HCT116 (cell line): ENCODE measurements around the gene ZNF839.

Source experiments
- EZH2 ChIP-seq: fragments of 200-600 bp; sonication (generic); IDR thresholded peaks from 2 replicates; pipeline ENCODE4 v1.6.1; 2017; ENCODE audit warnings: antibody characterized with exemption, mixed run types
- FOSL1 ChIP-seq: IDR thresholded peaks from 2 replicates; pipeline ENCODE4 v1.6.1; 2012; ENCODE audit warnings: low read depth
- JUND ChIP-seq: IDR thresholded peaks from 2 replicates; pipeline ENCODE4 v1.6.1; 2012
- POLR2A ChIP-seq: IDR thresholded peaks from 2 replicates; pipeline ENCODE4 v1.7.0; 2011; ENCODE audit warnings: borderline replicate concordance; ENCODE audit not compliant: insufficient read depth, insufficient read length; ENCODE audit errors: extremely low read depth
- RAD21 ChIP-seq: IDR thresholded peaks from 2 replicates; pipeline ENCODE4 v1.6.1; 2012; ENCODE audit warnings: low read depth, mild to moderate bottlenecking
- YY1 ChIP-seq: IDR thresholded peaks from 2 replicates; pipeline ENCODE4 v1.6.1; 2011; ENCODE audit warnings: low read length, low read depth, moderate library complexity, mild to moderate bottlenecking; ENCODE audit not compliant: insufficient replicate concordance; ENCODE audit errors: extremely low read depth
- TF ChIP-seq, protein P1 (sequence below), 3 experiments: fragments of 200-600 bp in 1 of 3; sonication (generic) in 1 of 3; IDR thresholded peaks in 2 of 3; conservative IDR thresholded peaks in 1 of 3; 2 replicates each; pipeline ENCODE4 v1.5.1; 2012 to 2017; ENCODE audit warnings: low read depth in 2 of 3, low read length in 2 of 3, antibody characterized with exemption in 1 of 3, borderline replicate concordance in 1 of 3, control low read depth in 1 of 3, mild to moderate bottlenecking in 1 of 3, mixed read lengths in 1 of 3, mixed run types in 1 of 3, moderate library complexity in 1 of 3; ENCODE audit not compliant: insufficient read depth in 1 of 3

- TF ChIP-seq RAD21: no peak
- no peak for TF ChIP-seq EZH2
- TF ChIP-seq, protein P1, sequence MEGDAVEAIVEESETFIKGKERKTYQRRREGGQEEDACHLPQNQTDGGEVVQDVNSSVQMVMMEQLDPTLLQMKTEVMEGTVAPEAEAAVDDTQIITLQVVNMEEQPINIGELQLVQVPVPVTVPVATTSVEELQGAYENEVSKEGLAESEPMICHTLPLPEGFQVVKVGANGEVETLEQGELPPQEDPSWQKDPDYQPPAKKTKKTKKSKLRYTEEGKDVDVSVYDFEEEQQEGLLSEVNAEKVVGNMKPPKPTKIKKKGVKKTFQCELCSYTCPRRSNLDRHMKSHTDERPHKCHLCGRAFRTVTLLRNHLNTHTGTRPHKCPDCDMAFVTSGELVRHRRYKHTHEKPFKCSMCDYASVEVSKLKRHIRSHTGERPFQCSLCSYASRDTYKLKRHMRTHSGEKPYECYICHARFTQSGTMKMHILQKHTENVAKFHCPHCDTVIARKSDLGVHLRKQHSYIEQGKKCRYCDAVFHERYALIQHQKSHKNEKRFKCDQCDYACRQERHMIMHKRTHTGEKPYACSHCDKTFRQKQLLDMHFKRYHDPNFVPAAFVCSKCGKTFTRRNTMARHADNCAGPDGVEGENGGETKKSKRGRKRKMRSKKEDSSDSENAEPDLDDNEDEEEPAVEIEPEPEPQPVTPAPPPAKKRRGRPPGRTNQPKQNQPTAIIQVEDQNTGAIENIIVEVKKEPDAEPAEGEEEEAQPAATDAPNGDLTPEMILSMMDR (IDR thresholded peaks at IDR 0.05 in 2 of 3, conservative IDR thresholded peaks at IDR 0.05 in 1 of 3; ENCODE audit: borderline replicate concordance in 1 of 3, insufficient read depth in 1 of 3, low read depth in 2 of 3, low read length in 2 of 3): no peak
- TF ChIP-seq FOSL1: no peak
- no peak for TF ChIP-seq POLR2A
- no peak for TF ChIP-seq YY1
- TF ChIP-seq JUND: no peak
Measured at GRCh38 chr14:102362084-102362483, 42.5 kb downstream of the ZNF839 start.
